ENCODE data around the gene JADE2.
"Not testable (repeated sequence)": the region's sequence is repeated elsewhere in the genome, so short reads cannot be mapped to it uniquely, and the experiment has no call there.

The JADE2 gene

DNA sequence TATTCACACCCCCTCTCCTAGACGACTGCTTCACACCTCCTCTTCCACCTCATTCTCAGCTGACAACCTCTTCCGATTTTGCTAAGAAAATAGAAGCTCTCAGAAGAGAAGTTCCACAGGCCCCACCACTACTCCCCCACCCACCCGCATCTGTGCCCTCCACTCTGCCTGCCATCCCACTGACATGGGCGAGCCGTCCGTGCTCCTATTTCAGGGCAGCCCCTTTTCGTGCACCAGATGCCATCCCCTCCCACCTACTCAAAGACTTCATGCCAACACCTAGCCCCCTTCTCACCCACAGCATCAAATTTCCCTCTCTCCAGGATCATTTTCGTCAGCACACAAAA lies 34.6 kb upstream of the JADE2 start:
- H3K4me3 ChIP-seq (ENCODE audit: low read depth, low read length), result no peak overlapping the region
- no peak for TF ChIP-seq MAX (IDR thresholded peaks at IDR 0.05; ENCODE audit: low read depth, low read length)
- TF ChIP-seq CTCF (IDR thresholded peaks at IDR 0.05; ENCODE audit: low read depth, low read length), result no peak
- DNase-seq (ENCODE audit: low read depth), result no peak

DNA sequence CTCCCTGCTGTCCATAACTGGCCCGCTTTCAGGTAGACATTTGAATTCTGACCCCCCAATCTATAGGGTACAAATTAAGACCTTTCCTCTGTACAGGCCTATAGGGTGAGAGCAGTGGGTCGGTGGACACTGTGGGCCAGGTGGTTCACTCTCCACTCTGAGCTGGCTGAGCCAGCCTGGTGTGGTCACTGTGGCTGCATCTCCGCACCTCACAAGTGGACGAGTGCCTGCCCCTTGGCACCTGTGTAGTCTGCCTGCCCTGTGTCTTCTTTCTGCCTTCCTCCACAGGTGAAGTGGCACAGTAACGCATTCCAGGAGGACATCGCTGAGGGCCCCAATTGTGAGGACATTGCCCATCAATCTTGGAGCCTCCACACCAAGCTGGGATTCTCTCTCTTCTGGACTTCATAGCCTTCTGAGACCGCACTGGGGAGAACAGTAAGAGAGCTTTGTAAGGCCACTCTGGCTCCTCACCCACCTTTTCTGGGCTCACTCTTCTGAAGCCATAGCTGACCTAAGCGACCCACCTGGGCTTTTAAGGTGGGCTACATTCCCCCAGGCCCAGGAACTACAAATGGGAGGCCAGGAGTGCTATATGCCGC lies 33.5 kb upstream of the JADE2 start:
- TF ChIP-seq MYC (IDR thresholded peaks at IDR 0.05; ENCODE audit: low read depth, low read length), result no peak
- no peak for TF ChIP-seq CTCF (IDR thresholded peaks at IDR 0.05; ENCODE audit: low read depth, low read length)
- TF ChIP-seq POLR2A (IDR thresholded peaks at IDR 0.05; ENCODE audit: extremely low read depth, insufficient read length), result no peak
- no peak for TF ChIP-seq MAX (IDR thresholded peaks at IDR 0.05; ENCODE audit: low read depth, low read length)
- H3K4me3 ChIP-seq (ENCODE audit: low read depth, low read length), result no peak overlapping the region
- no peak for DNase-seq (ENCODE audit: low read depth)

GRCh38 chr5:134492568-134492967 lies 32.9 kb upstream of the JADE2 start:
- no peak overlapping the region for H3K4me3 ChIP-seq (ENCODE audit: low read depth, low read length)
- TF ChIP-seq POLR2A (IDR thresholded peaks at IDR 0.05; ENCODE audit: extremely low read depth, insufficient read length) (no peak), MYC (IDR thresholded peaks at IDR 0.05; ENCODE audit: low read depth, low read length) (no peak), CTCF (IDR thresholded peaks at IDR 0.05; ENCODE audit: low read depth, low read length) (no peak), MAX (IDR thresholded peaks at IDR 0.05; ENCODE audit: low read depth, low read length) (no peak)
- no peak for DNase-seq (ENCODE audit: low read depth)

DNA sequence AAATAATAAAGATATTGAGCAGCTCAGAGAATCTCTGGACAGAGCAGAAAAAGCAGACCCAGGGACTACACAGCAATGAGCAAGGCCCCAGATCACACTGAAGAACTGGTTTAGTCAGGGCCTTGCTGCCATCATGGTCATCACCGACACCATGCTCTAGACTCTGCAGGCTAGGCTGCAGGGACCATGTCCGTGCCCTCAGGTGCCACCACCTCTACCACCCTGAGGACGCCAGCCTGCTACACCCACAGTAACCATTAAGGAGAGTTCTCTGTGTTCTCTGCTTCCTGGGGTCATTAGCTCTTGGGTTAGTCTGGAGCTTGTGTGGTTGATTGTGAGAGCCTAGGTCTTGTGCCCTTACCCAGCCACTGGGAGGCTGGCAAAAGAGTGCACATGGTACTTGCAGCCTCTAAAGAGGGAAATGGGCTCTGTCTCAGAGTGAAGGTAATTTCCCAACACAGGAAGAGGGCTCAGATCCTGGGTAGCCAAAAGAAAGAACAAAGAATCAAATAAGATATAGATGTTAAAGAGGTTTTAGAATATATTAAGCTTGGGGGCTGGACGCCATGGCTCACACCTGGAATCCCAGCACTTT lies 31.9 kb upstream of the JADE2 start:
- no peak overlapping the region for H3K4me3 ChIP-seq (ENCODE audit: low read depth, low read length)
- DNase-seq (ENCODE audit: low read depth), result peak; percentile 52
- TF ChIP-seq MAX (IDR thresholded peaks at IDR 0.05; ENCODE audit: low read depth, low read length) (no peak), CTCF (IDR thresholded peaks at IDR 0.05; ENCODE audit: low read depth, low read length) (no peak), MYC (IDR thresholded peaks at IDR 0.05; ENCODE audit: low read depth, low read length) (peak; percentile 53), POLR2A (IDR thresholded peaks at IDR 0.05; ENCODE audit: extremely low read depth, insufficient read length) (no peak)

DNA sequence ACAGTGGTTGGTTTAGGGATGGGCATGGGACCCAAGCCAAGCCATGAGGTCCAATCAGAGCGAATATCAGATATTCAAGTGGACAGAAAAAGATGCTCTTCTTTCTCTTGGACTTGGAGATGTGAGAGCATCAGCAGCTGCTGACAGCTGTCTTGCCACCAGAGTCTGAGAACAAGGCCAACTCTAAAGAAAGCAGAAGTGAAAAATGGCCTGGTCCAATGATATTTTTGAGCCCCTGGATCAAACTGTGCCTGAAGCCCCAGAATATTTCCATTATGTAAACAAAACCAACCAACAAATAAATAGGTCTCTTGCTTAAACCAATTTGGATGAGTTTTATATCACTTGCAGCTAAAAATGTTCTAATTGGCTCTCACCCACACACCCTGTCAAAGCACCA lies 30.7 kb upstream of the JADE2 start:
- no peak overlapping the region for H3K4me3 ChIP-seq (ENCODE audit: low read depth, low read length)
- no peak for TF ChIP-seq MAX (IDR thresholded peaks at IDR 0.05; ENCODE audit: low read depth, low read length)
- TF ChIP-seq POLR2A (IDR thresholded peaks at IDR 0.05; ENCODE audit: extremely low read depth, insufficient read length), result no peak
- TF ChIP-seq CTCF (IDR thresholded peaks at IDR 0.05; ENCODE audit: low read depth, low read length), result no peak
- no peak for TF ChIP-seq MYC (IDR thresholded peaks at IDR 0.05; ENCODE audit: low read depth, low read length)
- DNase-seq (ENCODE audit: low read depth), result no peak

DNA sequence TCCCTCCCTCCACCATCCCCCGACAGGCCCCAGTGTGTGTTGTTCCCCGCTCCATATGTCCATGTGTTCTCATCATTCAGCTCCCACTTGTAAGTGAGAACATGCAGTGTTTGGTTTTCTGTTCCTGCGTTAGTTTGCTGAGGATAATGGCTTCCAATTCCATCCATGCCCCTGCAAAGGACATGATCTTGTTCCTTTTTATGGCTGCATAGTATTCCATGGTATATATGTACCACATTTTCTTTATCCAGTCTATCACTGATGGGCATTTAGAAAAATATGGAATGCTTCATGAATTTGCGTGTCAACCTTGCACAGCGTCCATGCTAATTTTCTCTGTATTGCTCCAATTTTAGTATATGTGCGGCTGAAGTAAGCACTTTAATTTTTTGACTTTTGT lies 25.6 kb upstream of the JADE2 start:
- H3K4me3 ChIP-seq (ENCODE audit: low read depth, low read length); DNase-seq (ENCODE audit: low read depth): not testable (repeated sequence)

All from NB4 (cell line).